Measurements from ENCODE around the gene XAGE1A. TPM values are rescaled to one million over a fixed set of nuclear protein-coding genes. Genes with fewer than 3 reads are reported as not detected.
"Not testable (repeated sequence)": the region's sequence is repeated elsewhere in the genome, so short reads cannot be mapped to it uniquely, and the experiment has no call there.

XAGE1A gene, protein sequence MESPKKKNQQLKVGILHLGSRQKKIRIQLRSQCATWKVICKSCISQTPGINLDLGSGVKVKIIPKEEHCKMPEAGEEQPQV
- not detected for polyA plus RNA-seq (2013, experiment 1 of 2; ENCODE audit: insufficient read length)
- polyA plus RNA-seq (2013, experiment 2 of 2; ENCODE audit: insufficient read length) = not detected

- DNase-seq = not testable (repeated sequence)
These were observed at the start of gene XAGE1A for GRCh38 chrX:52495545-52496418. XAGE1A (plus strand) TSS chrX:52495808; CDS start chrX:52497362, 1,554 bp downstream.

DNA sequence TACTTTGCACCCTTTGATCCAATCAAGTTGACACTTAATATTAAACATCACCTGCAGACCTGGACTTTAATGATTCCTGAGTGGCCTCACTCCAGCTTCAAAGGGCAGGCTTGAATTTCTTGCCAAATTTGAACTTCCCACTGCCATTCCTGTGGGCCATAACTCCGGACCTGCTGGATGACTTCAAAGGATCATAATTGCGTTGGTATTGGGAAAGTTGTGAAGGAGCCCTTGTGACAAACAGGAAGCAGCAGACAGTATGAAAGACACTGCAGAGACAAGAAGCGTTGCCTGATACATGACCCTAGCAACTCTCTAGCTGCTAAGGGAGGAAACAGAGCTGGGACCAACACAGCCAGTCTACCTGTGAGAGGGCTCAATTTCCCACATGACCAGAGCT is 43.6 kb upstream of the XAGE1A start:
- DNase-seq = not testable (repeated sequence)

DNA sequence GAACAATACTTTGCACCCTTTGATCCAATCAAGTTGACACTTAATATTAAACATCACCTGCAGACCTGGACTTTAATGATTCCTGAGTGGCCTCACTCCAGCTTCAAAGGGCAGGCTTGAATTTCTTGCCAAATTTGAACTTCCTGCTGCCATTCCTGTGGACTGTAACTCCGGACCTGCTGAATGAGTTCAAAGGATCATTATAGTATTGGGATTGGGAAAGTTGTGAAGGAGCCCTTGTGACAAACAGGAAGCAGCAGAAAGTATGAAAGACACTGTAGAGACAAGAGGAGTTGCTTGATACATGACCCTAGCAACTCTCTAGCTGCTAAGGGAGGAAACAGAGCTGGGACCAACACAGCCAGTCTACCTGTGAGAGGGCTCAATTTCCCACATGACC is 24.3 kb upstream of the XAGE1A start:
- not testable (repeated sequence) for DNase-seq

- not testable (repeated sequence) for DNase-seq
These were observed 788 bp downstream of the XAGE1A start for GRCh38 chrX:52496419-52496772.

GRCh38 chrX:52501362-52501761 is 5.8 kb downstream of the XAGE1A start:
- DNase-seq = not testable (repeated sequence)

DNA sequence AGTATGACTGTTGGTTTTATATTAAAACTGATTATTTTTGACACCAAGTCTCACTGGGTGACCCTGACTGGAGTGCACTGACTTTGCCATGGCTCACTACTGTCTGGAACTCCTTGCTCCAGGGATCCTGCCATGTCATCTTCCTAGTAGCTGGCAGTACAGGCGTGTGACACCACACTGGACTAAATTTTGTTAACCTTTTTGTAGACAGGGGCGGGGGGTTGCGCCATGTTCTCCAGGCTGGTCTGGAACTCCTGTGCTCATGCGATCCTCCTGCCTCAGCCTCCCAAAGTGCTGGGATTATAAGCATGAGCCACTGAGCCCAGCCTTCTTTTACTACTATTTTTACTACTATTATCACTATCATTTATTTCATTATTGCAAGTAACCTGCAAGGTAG is 8.9 kb downstream of the XAGE1A start:
- DNase-seq = no peak

DNA sequence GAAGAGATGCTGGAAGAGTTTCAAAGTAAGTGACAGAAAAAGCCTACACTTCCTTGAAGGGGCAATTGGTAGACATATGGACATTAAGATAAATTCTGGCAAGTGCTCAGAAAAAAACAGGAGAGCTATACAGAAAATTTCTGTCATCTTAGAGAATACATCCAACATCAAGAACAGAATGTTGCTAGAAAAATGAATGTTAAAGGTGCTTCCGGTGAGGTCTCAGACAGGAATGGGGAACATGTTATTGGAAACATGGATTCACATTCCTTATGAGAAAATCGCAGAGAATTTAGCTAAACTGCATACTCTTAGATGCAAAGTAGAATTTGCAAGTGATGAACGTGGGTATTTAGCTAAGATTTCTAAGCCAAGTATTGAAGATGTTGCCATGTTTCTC is 11.7 kb downstream of the XAGE1A start:
- DNase-seq = no peak

GRCh38 chrX:52509916-52510315 is 14.3 kb downstream of the XAGE1A start:
- no peak for DNase-seq

GRCh38 chrX:52511126-52511525 is 15.5 kb downstream of the XAGE1A start:
- not testable (repeated sequence) for DNase-seq

DNA sequence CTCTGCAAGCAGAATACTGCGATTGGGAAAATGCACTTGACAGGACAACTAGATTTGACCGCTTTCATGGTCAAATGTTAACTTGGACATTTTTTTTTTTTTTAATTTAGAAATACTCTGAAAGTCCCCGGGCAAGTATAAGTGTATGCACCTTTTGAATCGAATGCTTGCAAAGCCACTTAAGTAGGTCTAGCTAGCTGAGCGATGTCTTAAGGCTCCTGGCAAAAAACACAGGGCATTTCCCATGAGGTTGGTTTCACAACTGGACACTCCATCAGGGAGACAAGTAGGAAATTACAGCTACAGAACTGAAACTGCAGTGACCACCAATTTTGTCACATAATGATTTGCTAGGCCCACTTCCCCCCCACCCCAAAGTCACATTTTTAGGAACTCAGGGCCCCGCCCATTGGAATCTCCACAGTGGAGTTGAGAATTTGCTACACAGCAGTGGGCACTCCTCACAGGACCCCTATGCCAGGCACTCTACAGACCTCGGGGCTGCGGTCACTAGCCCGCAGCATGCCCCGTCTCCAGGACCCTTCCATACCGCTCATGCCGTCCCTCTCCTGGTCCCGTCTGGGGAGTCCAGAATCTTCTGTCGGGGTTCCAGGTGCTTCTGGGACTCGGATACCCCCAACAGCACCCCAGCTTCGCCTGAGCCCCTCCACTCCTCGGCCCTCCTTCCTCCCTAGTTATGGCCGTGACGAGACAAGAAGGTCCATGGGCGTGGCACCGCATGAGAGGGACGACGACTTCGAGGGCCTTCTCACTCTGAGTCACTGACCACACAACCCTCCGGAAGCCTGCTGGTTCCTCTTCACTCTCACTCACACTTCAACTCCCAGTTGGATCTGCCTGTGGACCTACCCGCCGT is 20.7 kb downstream of the XAGE1A start:
- not testable (repeated sequence) for DNase-seq

GRCh38 chrX:52516987-52517325 is 21.3 kb downstream of the XAGE1A start, which contains the start of gene XAGE1B:
XAGE1B (minus strand) TSS chrX:52517063; CDS start chrX:52515527, 1,536 bp downstream.
- DNase-seq = not testable (repeated sequence)

DNA sequence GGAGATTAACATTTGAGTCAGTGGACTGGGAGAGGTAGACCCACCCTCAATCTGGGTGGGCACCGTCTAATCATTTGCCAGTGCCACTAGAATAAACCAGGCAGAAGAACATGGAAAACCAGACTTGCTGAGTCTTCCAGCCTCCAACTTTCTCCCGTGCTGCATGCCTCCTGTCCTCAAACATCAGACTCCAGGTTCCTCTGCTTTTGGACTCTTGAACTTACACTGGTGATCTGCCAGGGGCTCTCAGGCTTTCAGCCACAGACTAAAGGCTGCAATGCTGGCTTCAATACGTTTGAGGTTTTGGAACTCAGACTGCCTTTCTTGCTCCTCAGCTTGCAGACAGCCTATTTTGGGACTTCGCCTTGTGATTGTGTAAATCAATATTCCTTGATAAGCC is 45.4 kb downstream of the XAGE1A start:
- DNase-seq = not testable (repeated sequence)

GRCh38 chrX:52542311-52542710 is 46.7 kb downstream of the XAGE1A start:
- no peak for DNase-seq

GRCh38 chrX:52544147-52544840 is 48.7 kb downstream of the XAGE1A start:
- DNase-seq = no peak

DNA sequence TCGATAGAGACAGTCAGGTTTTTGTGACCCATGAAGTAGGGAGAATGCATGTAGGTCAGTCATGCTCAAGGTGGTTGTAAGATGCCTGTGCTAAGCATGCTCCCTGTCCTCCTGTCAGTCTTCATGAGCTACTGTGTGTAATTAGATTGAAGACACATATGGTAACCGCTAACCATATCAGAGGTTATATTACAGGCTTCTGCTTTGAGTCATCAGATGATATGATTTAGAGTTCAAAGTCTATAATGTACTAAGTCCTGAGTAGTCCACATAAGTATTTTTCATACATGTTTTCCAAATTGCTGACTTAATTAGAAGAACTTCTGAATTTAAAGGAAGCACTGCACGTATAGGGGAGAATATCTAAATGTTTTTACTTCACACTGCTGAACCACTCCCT is 53.2 kb downstream of the XAGE1A start:
- not testable (repeated sequence) for DNase-seq

Data from fibroblast of skin of abdomen (primary cell).